K562 (cell line): Measurements from ENCODE around the gene ANKZF1. TPM values are rescaled to one million over a fixed set of nuclear protein-coding genes. Genes with fewer than 3 reads are reported as not detected.
A peak's percentile ranks its signal among the peaks of the same experiment; 100 is the strongest.

ENCODE experiments used
- ATF1 ChIP-seq, 2 experiments: fragments of 450-650 bp in 1 of 2; IDR thresholded peaks; 2 replicates each; pipeline ENCODE4 v1.6.1; 2016; ENCODE audit warnings: missing compliant biosample characterization in 1 of 2, missing genetic modification characterization in 1 of 2
- BCLAF1 ChIP-seq, 2 experiments: fragments of 450-650 bp in 1 of 2; IDR thresholded peaks; 2 replicates each; pipeline ENCODE4 v1.6.1; 2011 to 2017; ENCODE audit warnings: low read depth in 2 of 2, antibody characterized with exemption in 1 of 2, borderline replicate concordance in 1 of 2, low read length in 1 of 2, mild to moderate bottlenecking in 1 of 2, mixed read lengths in 1 of 2; ENCODE audit not compliant: control insufficient read depth in 1 of 2
- BRF1 ChIP-seq: IDR thresholded peaks from 3 replicates; pipeline ENCODE4 v1.6.1; 2011; ENCODE audit warnings: borderline replicate concordance, mild to moderate bottlenecking; ENCODE audit not compliant: insufficient read length; ENCODE audit errors: extremely low read depth
- CTCF ChIP-seq, 3 experiments: IDR thresholded peaks in 2 of 3; conservative IDR thresholded peaks in 1 of 3; 2 replicates each; pipeline ENCODE4 v1.5.1; 2011 to 2012; ENCODE audit warnings: low read length in 3 of 3, mild to moderate bottlenecking in 3 of 3, control low read depth in 2 of 3, improper control_type of control experiment in 1 of 3, inconsistent platforms in 1 of 3, low read depth in 1 of 3, mixed read lengths in 1 of 3, moderate library complexity in 1 of 3; ENCODE audit not compliant: insufficient read depth in 2 of 3
- GTF2F1 ChIP-seq: IDR thresholded peaks from 2 replicates; pipeline ENCODE4 v1.6.1; 2011; ENCODE audit warnings: low read depth, low read length, improper control_type of control experiment
- KHSRP ChIP-seq: fragments of 450-650 bp; IDR thresholded peaks from 2 replicates; pipeline ENCODE4 v1.6.1; 2017
- NFIC ChIP-seq: fragments of 450-650 bp; IDR thresholded peaks from 2 replicates; pipeline ENCODE4 v1.6.1; 2017; ENCODE audit warnings: mild to moderate bottlenecking, inconsistent platforms
- SETDB1 ChIP-seq: IDR thresholded peaks from one replicate; pipeline ENCODE4 v1.6.1; 2012; ENCODE audit warnings: low read length, control low read depth, inconsistent platforms
- SMAD4 ChIP-seq: fragments of 250-450 bp; sonication (Bioruptor Pico); conservative IDR thresholded peaks from 2 replicates; pipeline ENCODE4 v1.8.0; 2021; ENCODE audit warnings: inconsistent platforms, mild to moderate bottlenecking, moderate library complexity
- SMARCB1 ChIP-seq: IDR thresholded peaks from 2 replicates; pipeline ENCODE4 v1.6.1; 2011; ENCODE audit warnings: improper control_type of control experiment, low read depth; ENCODE audit not compliant: insufficient read length
- SRSF9 ChIP-seq: fragments of 200-400 bp; formaldehyde crosslinking; IDR thresholded peaks from 2 replicates; pipeline ENCODE4 v1.6.1; 2017; ENCODE audit warnings: low read depth, low read length, borderline replicate concordance
- TCF15 ChIP-seq: fragments of 250-450 bp; sonication (Bioruptor Pico); IDR thresholded peaks from 2 replicates; pipeline ENCODE4 v1.8.0; 2022; ENCODE audit warnings: moderate library complexity, mild to moderate bottlenecking, inconsistent platforms
- ZKSCAN3 ChIP-seq: fragments of 250-450 bp; sonication (Bioruptor Pico); IDR thresholded peaks from 2 replicates; pipeline ENCODE4 v1.4.0; 2020
- polyA plus RNA-seq, 8 experiments: library from polyadenylated mRNA; depleted of rRNA in 4 of 8; stranded (reverse) in 5 of 8; unstranded in 3 of 8; fragments of >200 nt; fragmentation: Nextera tagmentation in 2 of 8; fragmentation: Illumina TruSeq in 1 of 8; extraction: Ambion mirVana in 2 of 8; extraction: Trizol in 1 of 8; gene quantifications; 2 replicates each; pipeline versions ENCODE4 v1.2.1 to v1.2.3, GENCODE V29; 2011 to 2014; ENCODE audit warnings: inconsistent platforms in 1 of 8, missing spikeins in 1 of 8
- total RNA-seq, 7 experiments: library from RNA; depleted of rRNA in 6 of 7; stranded (reverse); fragments of >200 nt in 6 of 7; fragmentation: Illumina TruSeq in 2 of 7; extraction: Trizol in 2 of 7; gene quantifications; 2 replicates each; pipeline versions ENCODE4 v1.2.1 to v1.2.3, GENCODE V29; 2011 to 2021; ENCODE audit warnings: low replicate concordance in 1 of 7
- TF ChIP-seq, protein P1 (sequence below): fragments of 200-800 bp; sonication (Bioruptor generic); IDR thresholded peaks from 2 replicates; pipeline ENCODE4 v1.6.1; 2017; ENCODE audit warnings: missing genetic modification characterization, missing compliant biosample characterization
- TF ChIP-seq, protein P2 (sequence below): IDR thresholded peaks from 2 replicates; pipeline ENCODE4 v1.6.1; 2016; ENCODE audit warnings: missing genetic modification characterization, missing compliant biosample characterization
- TF ChIP-seq, protein P3 (sequence below): fragments of 450-650 bp; IDR thresholded peaks from 2 replicates; pipeline ENCODE4 v1.6.1; 2018; ENCODE audit warnings: mild to moderate bottlenecking, low read depth; ENCODE audit not compliant: partially characterized antibody

Gene ANKZF1
- total and polyA plus RNA-seq, 9 of the 15 experiments (the other 6 are each of a cell fraction or from before 2014, with no cell fraction given) = 3.1 to 60.6 (median 31.0) TPM

- TF ChIP-seq, protein P1, sequence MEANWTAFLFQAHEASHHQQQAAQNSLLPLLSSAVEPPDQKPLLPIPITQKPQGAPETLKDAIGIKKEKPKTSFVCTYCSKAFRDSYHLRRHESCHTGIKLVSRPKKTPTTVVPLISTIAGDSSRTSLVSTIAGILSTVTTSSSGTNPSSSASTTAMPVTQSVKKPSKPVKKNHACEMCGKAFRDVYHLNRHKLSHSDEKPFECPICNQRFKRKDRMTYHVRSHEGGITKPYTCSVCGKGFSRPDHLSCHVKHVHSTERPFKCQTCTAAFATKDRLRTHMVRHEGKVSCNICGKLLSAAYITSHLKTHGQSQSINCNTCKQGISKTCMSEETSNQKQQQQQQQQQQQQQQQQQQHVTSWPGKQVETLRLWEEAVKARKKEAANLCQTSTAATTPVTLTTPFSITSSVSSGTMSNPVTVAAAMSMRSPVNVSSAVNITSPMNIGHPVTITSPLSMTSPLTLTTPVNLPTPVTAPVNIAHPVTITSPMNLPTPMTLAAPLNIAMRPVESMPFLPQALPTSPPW (CRISPR knock-in tag) = peak; percentile 97
- TF ChIP-seq CTCF (IDR thresholded peaks at IDR 0.05 in 2 of 3, conservative IDR thresholded peaks at IDR 0.05 in 1 of 3; ENCODE audit: insufficient read depth in 2 of 3, low read depth in 1 of 3, low read length in 3 of 3) (peak; percentile 55 to 83 (median 78)), SMAD4 (CRISPR knock-in tag) (peak; percentile 100), GTF2F1 (no peak), SETDB1 (no peak), BCLAF1 (IDR thresholded peaks at IDR 0.05; ENCODE audit: borderline replicate concordance in 1 of 2, control insufficient read depth in 1 of 2, low read depth in 2 of 2, low read length in 1 of 2) (0 out of 4 replicates have a peak, but pooled peaks of 1 of the 2 experiments have one; percentile 66), NFIC (peak; percentile 94), TCF15 (CRISPR knock-in tag) (no peak), BRF1 (no peak), SRSF9 (no peak), KHSRP (no peak), SMARCB1 (no peak), ZKSCAN3 (CRISPR knock-in tag) (no peak), ATF1 (CRISPR knock-in tag; IDR thresholded peaks at IDR 0.05) (peak; percentile 57; the same call in 1 of the 2 replicates), ATF1 (tag; IDR thresholded peaks at IDR 0.05) (peak; percentile 96)
- TF ChIP-seq, protein P2, sequence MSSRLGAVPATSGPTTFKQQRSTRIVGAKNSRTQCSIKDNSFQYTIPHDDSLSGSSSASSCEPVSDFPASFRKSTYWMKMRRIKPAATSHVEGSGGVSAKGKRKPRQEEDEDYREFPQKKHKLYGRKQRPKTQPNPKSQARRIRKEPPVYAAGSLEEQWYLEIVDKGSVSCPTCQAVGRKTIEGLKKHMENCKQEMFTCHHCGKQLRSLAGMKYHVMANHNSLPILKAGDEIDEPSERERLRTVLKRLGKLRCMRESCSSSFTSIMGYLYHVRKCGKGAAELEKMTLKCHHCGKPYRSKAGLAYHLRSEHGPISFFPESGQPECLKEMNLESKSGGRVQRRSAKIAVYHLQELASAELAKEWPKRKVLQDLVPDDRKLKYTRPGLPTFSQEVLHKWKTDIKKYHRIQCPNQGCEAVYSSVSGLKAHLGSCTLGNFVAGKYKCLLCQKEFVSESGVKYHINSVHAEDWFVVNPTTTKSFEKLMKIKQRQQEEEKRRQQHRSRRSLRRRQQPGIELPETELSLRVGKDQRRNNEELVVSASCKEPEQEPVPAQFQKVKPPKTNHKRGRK (tag) = no peak
- TF ChIP-seq, protein P3, sequence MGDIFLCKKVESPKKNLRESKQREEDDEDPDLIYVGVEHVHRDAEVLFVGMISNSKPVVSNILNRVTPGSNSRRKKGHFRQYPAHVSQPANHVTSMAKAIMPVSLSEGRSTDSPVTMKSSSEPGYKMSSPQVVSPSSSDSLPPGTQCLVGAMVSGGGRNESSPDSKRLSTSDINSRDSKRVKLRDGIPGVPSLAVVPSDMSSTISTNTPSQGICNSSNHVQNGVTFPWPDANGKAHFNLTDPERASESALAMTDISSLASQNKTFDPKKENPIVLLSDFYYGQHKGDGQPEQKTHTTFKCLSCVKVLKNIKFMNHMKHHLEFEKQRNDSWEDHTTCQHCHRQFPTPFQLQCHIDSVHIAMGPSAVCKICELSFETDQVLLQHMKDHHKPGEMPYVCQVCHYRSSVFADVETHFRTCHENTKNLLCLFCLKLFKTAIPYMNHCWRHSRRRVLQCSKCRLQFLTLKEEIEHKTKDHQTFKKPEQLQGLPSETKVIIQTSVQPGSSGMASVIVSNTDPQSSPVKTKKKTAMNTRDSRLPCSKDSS = no peak
Measured at GRCh38 chr2:219279151-219279915, 49.7 kb downstream of the ANKZF1 start, which contains the start of gene DNAJB2 (continued).
